Activated gamma-delta T cell (primary cell): Measurements from ENCODE around the gene CLCA4.
"Not testable (repeated sequence)": the region's sequence is repeated elsewhere in the genome, so short reads cannot be mapped to it uniquely, and the experiment has no call there.

ENCODE experiments used
- DNase-seq: peaks from one replicate; lab custom pipeline; 2025; lab: John Stamatoyannopoulos, UW
- total RNA-seq, 2 donors: gene quantifications; one replicate each; lab custom pipeline; 2026; lab: John Stamatoyannopoulos, UW

Gene CLCA4, protein sequence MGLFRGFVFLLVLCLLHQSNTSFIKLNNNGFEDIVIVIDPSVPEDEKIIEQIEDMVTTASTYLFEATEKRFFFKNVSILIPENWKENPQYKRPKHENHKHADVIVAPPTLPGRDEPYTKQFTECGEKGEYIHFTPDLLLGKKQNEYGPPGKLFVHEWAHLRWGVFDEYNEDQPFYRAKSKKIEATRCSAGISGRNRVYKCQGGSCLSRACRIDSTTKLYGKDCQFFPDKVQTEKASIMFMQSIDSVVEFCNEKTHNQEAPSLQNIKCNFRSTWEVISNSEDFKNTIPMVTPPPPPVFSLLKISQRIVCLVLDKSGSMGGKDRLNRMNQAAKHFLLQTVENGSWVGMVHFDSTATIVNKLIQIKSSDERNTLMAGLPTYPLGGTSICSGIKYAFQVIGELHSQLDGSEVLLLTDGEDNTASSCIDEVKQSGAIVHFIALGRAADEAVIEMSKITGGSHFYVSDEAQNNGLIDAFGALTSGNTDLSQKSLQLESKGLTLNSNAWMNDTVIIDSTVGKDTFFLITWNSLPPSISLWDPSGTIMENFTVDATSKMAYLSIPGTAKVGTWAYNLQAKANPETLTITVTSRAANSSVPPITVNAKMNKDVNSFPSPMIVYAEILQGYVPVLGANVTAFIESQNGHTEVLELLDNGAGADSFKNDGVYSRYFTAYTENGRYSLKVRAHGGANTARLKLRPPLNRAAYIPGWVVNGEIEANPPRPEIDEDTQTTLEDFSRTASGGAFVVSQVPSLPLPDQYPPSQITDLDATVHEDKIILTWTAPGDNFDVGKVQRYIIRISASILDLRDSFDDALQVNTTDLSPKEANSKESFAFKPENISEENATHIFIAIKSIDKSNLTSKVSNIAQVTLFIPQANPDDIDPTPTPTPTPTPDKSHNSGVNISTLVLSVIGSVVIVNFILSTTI
- total RNA-seq = 0 to 0.04 reads per million in 2 donors

GRCh38 chr1:86546787-86547221, at the start of gene CLCA4:
Gene CLCA4 (plus strand): TSS chr1:86547078. CDS start chr1:86547120, 42 bp downstream.
- DNase-seq = no peak

DNA sequence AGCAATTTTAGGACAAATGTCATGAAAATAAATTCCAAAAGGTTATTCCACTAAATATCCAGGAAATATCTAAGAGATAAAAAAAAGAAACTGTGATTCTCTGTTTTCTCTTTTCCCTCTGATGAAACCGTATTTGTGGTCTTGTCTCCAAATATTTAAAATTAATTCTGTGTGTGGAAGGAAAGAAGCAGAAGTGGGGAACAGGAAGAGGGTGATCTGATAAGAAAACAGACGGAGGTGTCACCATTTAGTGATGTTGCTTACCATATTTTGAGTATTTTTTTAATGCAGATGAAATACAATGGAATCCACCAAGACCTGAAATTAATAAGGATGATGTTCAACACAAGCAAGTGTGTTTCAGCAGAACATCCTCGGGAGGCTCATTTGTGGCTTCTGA, 48.6 kb upstream of the CLCA4 start:
- no peak for DNase-seq

DNA sequence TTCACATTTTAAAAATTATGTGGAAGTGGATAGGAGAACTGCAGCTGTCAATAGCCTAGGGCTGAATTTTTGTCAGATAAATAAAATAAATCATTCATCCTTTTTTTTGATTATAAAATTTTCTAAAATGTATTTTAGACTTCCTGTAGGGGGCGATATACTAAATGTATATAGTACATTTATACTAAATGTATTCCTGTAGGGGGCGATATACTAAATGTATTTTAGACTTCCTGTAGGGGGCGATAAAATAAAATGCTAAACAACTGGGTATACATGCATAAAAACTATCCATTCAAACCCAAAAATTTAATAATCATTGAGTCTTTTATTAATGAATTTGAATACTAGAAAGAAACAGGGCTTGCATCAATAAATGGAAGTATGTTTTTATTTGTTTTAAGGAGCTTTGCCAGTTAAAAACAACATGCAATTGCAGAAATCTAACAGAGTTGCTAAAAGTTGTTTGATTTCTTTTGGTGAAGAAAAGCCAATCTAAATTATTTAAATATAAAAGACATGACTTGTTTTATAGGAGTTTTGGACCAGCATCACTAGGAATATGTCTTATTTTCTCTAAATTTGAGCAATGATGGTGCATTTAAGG, 46.8 kb upstream of the CLCA4 start:
- DNase-seq = no peak

DNA sequence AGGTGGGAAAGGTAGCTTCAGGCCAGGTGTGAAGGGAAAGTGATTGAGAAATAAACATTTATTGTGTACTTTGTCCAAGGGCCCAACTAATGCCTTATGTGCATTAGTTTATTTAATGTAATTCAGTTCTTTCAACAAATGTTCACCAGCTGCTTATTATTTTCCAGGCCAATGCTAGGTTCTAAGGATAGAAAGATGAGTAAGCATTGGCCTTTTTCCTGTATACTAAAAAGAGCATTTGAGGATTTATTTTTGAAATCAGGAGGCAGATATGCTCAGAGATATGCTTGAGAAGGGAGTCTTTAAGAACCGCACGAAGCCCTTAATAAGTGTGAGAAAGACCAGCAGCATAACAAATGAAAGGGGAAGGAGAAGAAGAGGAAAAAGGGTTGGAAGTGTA, 46.2 kb upstream of the CLCA4 start:
- no peak for DNase-seq

GRCh38 chr1:86502125-86502646, 44.7 kb upstream of the CLCA4 start:
- not testable (repeated sequence) for DNase-seq

GRCh38 chr1:86502721-86503405, 44.0 kb upstream of the CLCA4 start:
- no peak for DNase-seq

DNA sequence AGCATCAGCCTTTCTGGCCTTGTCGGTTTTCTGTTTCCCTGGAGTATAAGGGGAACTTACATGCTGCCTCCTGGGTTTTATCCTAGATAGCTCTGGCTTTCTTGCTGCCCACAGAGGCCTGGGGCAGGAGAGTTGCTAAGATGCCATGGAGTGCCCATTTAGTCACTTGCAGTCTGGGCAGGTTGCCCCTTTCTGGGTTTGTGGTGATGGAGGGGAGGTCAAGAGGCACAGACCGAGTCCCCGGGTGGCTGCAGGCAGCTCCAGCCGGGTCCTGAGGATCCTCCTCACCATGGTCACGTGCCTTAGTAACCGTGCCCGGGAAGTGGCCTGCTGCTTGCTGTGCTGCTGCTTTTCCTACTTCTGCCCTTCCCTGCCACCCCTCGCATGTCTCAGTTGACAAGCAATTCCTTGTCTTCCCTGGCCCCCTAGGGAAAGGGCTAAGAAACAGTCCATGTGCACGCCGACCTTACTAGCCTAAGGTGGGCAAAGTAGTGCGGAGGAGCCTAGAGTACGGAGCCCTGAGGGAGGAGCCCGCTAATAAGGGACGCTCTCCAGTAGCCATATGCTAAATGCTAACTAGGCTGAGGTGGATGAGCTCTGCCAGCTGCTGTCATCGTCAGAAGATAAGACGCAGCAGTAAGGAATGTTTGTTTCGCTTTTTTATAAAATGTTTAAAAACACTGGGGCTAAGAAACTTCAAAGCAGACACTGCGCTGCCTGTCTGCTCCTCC, 43.3 kb upstream of the CLCA4 start:
- no peak for DNase-seq

DNA sequence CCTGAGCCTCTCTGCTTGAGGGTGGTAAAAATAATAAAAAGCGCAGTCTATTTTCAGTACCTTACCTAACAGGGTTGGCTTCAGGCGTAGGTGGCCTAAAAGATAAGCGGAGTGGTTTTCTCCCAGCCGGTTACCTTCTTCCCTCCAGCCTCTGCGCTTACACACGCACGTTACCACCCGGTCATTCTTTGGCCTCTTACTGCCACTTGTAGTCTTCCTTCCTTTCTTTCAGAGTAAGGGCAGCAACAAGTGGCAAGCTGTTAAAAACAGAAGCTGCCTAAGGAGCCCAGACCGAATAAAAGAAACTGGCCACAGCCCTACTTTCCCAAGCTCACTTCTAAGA, 42.8 kb upstream of the CLCA4 start:
- no peak for DNase-seq

- no peak for DNase-seq
Observed at GRCh38 chr1:86504895-86505563, 41.8 kb upstream of the CLCA4 start.

- no peak for DNase-seq
Observed at GRCh38 chr1:86505564-86505902, 41.3 kb upstream of the CLCA4 start.

DNA sequence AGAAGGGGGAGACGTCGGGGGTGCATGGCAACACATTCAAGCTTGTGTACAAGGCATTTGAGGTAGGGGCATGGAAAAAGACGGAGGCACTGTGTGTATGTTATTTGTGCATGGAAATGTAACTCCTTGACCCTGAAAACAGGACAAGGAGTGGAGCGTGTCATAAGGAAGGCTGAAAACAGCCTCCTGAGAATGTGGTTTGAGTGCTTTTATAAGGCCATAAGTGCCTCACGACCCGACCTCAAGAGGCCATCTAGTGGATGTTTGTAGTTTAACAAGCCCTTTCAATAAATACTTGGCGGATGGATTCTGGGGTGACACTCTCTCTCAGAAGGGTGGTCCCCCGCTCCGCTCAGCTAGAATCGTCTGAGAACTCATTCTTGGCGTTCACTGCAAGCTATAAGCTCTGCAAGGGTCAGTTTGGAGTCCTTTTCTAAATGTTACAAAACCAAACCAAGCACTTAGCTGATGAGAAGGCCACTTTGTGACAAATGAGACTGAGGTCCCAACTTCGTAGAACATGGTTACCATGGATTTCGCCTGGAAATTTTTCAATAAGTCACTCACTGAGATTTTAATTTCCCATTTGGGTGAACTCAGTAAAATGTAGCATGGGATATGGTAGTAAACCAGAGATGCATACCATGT, 38.8 kb upstream of the CLCA4 start:
- no peak for DNase-seq

DNA sequence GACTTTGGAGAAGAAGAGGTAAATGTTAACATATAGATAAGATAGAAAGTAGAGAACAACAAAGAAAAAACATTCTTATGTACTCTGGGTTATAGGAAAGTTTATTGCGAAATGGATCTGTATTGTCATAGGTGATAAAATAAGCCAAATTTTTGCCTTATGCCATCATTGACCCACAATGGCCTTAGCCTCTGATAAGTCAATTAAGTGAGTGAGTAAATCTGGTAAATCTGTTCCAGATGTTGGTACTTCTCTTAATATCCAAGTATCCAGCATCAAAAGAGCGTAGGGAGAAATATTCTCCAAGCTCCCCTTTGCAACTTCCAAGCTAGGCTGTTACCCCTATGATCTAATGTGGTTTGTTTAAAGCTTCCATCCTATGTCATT, 38.3 kb upstream of the CLCA4 start:
- no peak for DNase-seq

- DNase-seq = no peak
Observed at GRCh38 chr1:86515597-86515996, 31.3 kb upstream of the CLCA4 start.

DNA sequence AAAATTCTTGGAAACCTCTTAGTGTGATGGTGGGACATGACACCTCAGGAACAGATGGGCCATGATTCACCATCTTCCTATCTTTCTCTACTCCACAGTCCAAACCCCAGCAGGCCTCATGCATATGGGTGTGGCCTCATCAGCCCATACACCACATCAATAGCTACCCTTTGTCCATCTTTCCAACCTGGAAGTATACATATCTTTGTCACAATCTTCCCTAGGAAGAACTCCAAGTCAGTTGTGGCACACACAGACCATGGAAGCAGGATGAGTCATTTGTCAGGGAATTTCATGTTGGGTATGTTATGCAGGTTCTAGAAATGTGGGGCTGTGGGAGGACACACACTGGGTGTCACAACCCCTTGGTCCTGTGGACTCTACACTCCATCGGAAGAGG, 30.5 kb upstream of the CLCA4 start:
- no peak for DNase-seq

DNA sequence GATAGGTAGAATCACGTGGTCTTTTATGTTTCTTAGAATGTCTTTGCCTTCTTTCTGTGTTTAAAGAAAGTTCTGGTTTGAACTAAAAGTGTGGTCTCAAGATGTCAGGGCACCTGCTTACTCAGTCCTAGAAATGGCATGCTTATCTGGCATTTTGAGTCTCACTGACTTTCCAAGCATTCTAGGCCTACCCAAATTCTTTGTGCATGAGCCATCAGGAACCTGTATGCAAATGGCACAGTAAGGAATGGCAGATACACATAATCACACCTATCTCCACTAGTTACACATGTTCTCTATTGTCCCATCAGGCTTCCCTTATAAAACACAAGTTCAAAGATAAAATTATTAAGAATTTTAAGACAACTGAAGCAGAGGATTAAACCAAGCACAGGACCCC, 29.5 kb upstream of the CLCA4 start:
- no peak for DNase-seq

GRCh38 chr1:86520789-86521521, 25.9 kb upstream of the CLCA4 start:
- no peak for DNase-seq

- no peak for DNase-seq
Observed at GRCh38 chr1:86521522-86521891, 25.4 kb upstream of the CLCA4 start.

DNA sequence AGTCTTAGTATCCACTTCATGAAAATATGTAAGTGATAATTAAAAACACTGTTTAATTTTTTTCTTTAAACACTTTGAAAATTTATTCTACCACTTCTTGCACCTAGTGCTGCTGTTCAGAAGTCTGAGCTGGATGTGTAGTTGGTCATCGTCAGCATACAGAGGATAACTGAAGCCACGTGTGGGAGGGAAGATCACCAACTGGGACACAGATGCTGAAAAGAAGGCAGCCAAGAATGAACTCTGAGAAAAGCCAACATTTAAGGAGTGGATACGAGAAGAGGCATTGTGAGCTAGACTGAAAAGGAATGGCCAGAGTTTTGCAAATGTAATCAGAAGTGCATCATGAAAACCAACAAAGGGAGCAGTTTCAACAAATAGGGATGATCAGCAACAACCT, 24.6 kb upstream of the CLCA4 start:
- no peak for DNase-seq

DNA sequence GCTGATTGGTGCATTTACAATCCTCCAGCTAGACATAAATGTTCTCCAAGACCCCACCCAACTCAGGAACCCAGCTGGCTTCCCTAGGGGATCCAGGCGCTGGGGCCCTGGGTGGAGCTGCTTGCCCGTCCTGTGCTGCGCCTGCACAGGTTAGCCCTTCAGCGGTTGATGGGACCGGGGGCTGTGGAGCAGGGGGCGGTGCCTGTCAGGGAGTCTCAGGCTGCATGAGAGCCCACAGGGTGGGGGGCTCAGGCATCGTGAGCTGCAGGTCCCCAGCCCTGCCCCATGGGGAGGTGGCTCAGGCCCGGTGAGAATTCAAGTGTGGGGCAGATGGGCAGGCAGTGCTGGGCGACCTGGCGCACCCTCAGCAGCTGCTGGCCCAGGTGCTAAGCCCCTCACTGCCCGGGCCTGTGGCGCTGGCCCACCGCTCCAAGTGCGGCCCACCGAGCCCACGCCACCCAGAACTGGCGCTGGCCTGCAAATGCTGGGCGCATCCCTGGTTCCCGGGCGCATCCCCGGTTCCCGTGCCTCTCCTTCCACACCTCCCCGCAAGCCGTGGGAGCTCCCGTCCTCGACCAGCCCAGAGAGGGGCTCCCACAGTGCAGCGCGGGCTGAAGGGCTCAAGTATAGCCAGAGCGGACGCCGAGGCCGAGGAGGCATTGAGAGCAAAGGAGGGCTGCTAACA, 23.1 kb upstream of the CLCA4 start:
- no peak for DNase-seq
